Measurements from ENCODE around the gene OLIG2. TPM values are rescaled to one million over a fixed set of nuclear protein-coding genes. Genes with fewer than 3 reads are reported as not detected.

OLIG2 gene
- total RNA-seq, 4 donors from 2014 or later = 0.10 TPM; not detected in 3

DNA sequence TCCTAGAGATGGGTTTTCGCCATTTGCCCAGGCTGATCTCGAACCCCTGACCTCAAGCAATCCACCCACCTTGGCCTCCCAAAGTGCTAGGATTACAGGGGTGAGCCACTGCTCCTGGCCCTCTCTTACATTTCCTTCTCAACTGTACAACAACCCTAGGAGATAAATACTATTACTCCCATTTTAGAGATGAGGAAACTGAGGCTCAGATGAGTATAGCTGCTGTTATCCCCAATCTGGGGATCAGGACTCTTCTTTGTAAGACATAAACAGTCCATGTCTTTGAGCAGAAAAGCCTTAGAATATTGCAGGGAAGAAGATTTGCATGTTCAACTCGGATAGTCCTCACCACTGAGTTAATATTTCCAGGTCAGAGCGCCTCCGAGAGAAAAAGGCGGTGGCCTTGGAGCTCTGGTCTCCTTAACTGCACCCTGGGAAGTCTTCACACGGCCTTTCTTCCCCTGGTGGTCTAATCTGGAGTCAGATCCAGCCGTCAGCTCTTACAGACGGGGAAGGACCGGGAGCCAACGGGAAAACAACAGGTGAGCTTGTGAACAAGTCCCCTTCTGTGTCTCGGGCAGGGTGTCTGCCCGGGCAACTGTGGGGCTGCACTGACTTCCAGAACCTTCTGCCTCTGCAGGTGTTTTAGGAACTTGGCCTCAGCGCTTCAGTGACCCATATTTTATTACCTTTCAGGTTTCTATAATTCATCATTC lies 38.3 kb downstream of the OLIG2 start:
- no peak for ATAC-seq
- H3K27ac ChIP-seq = no peak overlapping the region
- intact Hi-C loops (cut with DNase I; ENCODE audit: low total_unique reads) (no loop called here), in situ Hi-C loops (cut with MboI; ENCODE audit: low sequenced_read_pairs in 4 of 4) (no loop called here)
- no peaks in the 10 kb centered on the region for H3K9me3 ChIP-seq
- peaks cover 0 to 30% (median 22%) of the 10 kb centered on the region in 3 donors for H3K27me3 ChIP-seq
- no peak overlapping the region for H3K4me3 ChIP-seq
- no peak for TF ChIP-seq POLR2A (IDR thresholded peaks at IDR 0.05)
- TF ChIP-seq, protein P1, sequence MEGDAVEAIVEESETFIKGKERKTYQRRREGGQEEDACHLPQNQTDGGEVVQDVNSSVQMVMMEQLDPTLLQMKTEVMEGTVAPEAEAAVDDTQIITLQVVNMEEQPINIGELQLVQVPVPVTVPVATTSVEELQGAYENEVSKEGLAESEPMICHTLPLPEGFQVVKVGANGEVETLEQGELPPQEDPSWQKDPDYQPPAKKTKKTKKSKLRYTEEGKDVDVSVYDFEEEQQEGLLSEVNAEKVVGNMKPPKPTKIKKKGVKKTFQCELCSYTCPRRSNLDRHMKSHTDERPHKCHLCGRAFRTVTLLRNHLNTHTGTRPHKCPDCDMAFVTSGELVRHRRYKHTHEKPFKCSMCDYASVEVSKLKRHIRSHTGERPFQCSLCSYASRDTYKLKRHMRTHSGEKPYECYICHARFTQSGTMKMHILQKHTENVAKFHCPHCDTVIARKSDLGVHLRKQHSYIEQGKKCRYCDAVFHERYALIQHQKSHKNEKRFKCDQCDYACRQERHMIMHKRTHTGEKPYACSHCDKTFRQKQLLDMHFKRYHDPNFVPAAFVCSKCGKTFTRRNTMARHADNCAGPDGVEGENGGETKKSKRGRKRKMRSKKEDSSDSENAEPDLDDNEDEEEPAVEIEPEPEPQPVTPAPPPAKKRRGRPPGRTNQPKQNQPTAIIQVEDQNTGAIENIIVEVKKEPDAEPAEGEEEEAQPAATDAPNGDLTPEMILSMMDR (IDR thresholded peaks at IDR 0.05 in 4 of 5, conservative IDR thresholded peaks at IDR 0.05 in 1 of 5) = no peak
- H3K36me3 ChIP-seq = no peaks in the 10 kb centered on the region
- DNase-seq = no peak
- peaks cover 9 to 11% of the 10 kb centered on the region in 2 donors for H3K4me1 ChIP-seq

DNA sequence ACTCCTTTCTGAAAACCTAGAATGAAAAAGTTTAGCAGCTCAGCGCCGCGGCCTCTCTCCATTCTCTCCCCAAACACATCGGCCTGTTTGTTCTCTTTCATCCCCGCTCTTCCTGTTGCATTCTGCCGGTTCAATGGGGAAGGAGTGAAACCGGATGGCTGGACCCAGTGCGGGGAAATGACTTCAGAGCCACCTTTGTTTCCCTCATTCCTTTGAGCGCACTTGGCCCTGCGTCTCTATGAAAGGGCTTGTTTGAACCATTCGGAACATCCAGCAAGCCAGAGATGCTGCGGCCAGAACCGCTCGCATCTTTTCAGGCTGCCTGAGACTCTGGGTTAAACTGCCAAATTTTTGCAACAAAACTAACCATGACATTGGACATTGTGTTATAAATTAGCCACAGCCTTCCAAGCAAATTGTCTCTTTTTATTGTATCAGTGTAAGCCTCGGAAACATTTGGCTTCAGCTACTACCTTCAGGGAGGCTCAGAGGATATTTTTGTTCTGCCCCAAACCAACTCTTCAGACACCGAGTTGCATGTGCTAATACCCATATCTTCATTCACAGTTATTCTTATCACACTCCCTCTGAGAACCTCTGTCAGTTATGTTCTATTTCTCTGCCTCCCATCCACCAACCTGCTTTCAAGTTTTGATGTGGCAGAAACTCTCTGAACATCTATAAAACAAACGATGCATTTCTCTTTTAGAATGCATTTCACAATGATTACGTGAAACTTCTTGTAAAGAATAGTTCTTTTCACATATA lies 39.1 kb downstream of the OLIG2 start:
- H3K4me1 ChIP-seq = peaks cover 2 to 3% of the 10 kb centered on the region in 2 donors
- intact Hi-C loops (cut with DNase I; ENCODE audit: low total_unique reads) (no loop called here), in situ Hi-C loops (cut with MboI; ENCODE audit: low sequenced_read_pairs in 4 of 4) (no loop called here)
- H3K36me3 ChIP-seq = no peaks in the 10 kb centered on the region
- no peak for TF ChIP-seq POLR2A (IDR thresholded peaks at IDR 0.05)
- TF ChIP-seq, protein P1 (IDR thresholded peaks at IDR 0.05 in 4 of 5, conservative IDR thresholded peaks at IDR 0.05 in 1 of 5) = no peak
- ATAC-seq (no peak), DNase-seq (no peak)
- no peak overlapping the region for H3K4me3 ChIP-seq
- no peaks in the 10 kb centered on the region for H3K9me3 ChIP-seq
- H3K27ac ChIP-seq = no peak overlapping the region
- H3K27me3 ChIP-seq = peaks cover 0 to 37% (median 26%) of the 10 kb centered on the region in 3 donors

DNA sequence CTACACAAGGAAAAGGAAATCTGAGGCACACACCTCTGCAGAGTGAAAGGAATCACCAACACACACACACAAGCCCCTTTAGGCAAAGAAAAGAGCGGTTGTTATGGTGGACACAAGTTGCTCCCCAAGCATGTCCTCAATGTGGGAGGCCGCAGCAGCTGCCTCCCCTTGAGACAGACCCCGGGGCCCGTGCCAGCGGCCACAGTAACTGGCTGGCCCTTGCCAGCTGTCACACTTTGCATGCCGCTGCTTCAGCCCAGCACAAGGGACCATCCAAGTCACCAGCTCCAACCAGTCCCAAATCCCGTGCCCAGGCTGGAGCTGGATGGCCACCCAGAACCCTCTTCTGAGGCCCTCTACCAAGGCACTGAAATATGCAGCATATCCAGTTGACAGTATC lies 41.3 kb downstream of the OLIG2 start:
- TF ChIP-seq POLR2A (IDR thresholded peaks at IDR 0.05) = no peak
- TF ChIP-seq, protein P1 (IDR thresholded peaks at IDR 0.05 in 4 of 5, conservative IDR thresholded peaks at IDR 0.05 in 1 of 5) = no peak
- no peaks in the 10 kb centered on the region for H3K9me3 ChIP-seq
- H3K27me3 ChIP-seq = peaks cover 11 to 50% (median 38%) of the 10 kb centered on the region in 3 donors
- no peaks in the 10 kb centered on the region for H3K36me3 ChIP-seq
- no peak for ATAC-seq
- no peak for DNase-seq
- no peak overlapping the region for H3K27ac ChIP-seq
- peaks cover 8 to 10% of the 10 kb centered on the region in 2 donors for H3K4me1 ChIP-seq
- in situ Hi-C loops (cut with MboI; ENCODE audit: low sequenced_read_pairs in 4 of 4) (no loop called here), intact Hi-C loops (cut with DNase I; ENCODE audit: low total_unique reads) (no loop called here)
- no peak overlapping the region for H3K4me3 ChIP-seq

DNA sequence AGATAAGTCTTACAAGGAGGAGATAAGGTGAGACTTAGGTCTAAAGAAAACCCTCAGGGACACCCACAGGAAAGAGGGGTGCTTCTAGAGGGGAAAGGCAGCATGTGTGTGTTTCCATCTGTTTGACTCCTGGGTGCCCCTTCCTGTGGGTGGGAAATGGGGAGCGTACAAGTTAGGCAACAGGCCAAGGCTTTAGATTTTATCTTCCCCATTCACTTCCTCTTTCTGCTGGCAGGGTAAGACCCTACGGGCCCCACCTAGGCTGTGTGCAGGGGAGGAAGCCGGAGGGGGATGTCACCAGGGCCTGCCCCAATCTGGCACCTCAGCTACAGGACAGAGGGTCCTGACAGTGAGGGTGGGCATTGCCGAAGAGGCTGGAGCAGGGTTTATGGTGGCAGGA lies 41.7 kb downstream of the OLIG2 start:
- TF ChIP-seq POLR2A (IDR thresholded peaks at IDR 0.05) = no peak
- TF ChIP-seq, protein P1 (IDR thresholded peaks at IDR 0.05 in 4 of 5, conservative IDR thresholded peaks at IDR 0.05 in 1 of 5) = no peak
- no peak overlapping the region for H3K27ac ChIP-seq
- in situ Hi-C loops (cut with MboI; ENCODE audit: low sequenced_read_pairs in 4 of 4) = no loop called here
- DNase-seq (no peak), ATAC-seq (no peak)
- no peak overlapping the region for H3K4me3 ChIP-seq
- no peaks in the 10 kb centered on the region for H3K9me3 ChIP-seq
- peaks cover 8 to 10% of the 10 kb centered on the region in 2 donors for H3K4me1 ChIP-seq
- no peaks in the 10 kb centered on the region for H3K36me3 ChIP-seq
- peaks cover 15 to 54% (median 42%) of the 10 kb centered on the region in 3 donors for H3K27me3 ChIP-seq
- intact Hi-C loops (cut with DNase I; ENCODE audit: low total_unique reads) = no loop called here

Data from gastrocnemius medialis (tissue), 4 donors.